RPMI8226 (cell line): ENCODE results near the gene SEC23IP.
A peak's percentile ranks its signal among the peaks of the same experiment; 100 is the strongest.

Experiments
- DNase-seq: peaks from one replicate; pipeline ENCODE4 v3.0.0-alpha.2; 2015

SEC23IP gene

DNA sequence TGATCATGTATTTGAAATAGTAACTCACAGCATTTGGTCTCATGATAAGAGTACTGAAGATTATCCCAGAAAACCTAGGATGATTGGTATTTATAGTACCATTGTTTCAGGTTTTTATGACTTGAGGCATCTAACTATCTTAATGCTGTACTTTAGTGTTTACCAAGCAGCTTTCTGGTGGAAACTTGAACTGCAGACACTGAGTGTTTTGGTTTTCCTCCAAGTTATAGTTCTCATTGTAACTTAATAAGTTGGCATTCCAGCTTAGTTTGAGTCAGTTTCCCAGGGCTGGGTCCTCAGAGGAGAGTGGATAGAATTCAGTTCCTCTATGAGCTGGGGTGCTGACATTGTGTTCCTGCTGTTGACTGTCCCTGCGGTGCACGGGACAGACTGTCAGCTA is 50.4 kb downstream of the SEC23IP start:
- no peak for DNase-seq

DNA sequence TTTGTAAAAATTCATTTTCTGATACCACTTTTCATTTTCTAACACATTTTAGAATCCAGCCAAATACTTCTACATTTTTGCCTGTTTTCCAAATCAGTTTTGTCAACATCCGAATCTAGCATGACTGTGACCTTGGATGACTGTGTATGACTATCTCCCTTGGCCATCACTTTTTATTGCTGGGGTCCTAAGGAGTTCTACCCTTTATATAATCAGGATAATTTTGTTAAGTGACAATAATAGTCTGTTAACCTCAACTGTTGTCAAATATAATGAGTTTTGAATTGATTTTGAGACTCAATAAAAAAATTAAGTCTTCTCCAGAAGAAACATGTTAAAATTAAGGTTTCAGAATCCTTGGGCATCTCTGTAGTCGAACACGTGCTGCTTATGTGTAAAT is 53.3 kb downstream of the SEC23IP start:
- DNase-seq: no peak

DNA sequence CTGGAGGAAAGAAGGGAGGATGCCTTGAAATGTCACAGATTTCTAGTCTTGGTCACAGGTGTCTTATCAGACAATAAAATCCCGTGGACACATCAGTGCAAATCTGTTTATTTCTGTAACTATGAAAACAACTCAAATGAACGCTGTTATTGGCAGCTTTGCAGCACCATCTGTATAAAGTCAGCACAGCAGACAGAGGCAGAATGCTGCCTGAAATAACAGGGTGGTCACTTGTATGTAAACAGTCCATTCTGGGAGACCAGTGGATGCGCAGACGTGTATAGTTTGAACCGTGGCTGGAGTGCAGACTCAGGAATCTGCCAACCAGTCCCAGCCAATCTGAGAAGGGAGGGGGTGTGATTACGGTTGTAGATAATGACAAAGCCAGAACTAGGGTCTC is 54.8 kb downstream of the SEC23IP start:
- no peak for DNase-seq

DNA sequence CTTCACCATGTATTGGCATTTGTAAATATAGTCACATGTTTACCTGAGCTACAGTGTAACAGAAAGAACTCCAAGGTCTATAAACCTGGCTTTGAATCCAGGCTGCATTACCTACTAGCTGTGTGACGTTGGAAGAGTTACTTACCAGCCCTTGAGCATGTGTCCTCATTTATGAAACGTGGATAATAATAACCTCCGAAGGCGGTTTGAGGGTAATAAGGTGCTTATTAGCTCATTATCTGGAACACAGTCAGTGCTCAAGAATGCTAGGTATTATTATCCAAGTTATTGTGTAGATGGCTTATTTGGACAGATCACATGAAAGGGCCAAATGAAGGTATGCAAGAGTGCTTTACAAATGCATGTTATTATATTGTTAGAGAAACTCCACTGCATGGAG is 64.9 kb downstream of the SEC23IP start:
- no peak for DNase-seq

DNA sequence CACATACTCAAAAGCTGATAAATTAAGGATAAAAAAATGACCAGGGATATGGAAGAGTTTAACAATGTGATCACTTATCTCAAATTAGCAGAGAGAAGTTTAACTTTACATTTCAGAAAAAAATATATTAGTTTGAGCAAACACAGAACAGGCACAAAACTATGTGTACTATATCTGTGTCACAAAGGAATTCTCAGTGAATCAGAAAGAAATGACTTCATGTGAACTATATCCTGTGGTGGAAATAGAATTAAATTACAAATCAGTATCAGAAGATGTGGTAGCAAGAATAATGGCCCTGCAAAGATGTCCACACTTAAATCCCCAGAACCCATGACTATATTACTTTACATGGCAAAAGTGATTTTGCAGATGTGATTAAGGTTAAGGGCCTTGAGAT is 70.3 kb downstream of the SEC23IP start:
- no peak for DNase-seq

DNA sequence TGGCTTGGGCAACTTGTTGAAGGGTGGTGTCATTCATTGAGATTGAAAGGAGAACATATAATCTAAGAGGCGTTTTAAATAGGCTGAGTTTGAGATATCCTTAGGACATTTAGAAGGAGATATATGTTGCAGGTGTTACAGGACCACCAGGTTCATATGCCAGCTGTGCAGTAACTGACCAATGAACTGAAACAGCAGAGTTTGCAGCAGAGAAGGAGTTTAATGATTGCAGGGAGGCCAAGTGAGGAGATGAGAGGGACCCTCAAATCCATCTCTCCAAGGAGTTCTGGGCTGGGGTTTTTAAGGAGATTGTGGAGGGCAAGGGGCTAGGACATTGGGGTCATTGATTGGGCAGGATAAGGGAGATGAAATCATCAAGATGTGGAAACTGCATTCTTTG is 74.5 kb downstream of the SEC23IP start:
- DNase-seq: no peak

DNA sequence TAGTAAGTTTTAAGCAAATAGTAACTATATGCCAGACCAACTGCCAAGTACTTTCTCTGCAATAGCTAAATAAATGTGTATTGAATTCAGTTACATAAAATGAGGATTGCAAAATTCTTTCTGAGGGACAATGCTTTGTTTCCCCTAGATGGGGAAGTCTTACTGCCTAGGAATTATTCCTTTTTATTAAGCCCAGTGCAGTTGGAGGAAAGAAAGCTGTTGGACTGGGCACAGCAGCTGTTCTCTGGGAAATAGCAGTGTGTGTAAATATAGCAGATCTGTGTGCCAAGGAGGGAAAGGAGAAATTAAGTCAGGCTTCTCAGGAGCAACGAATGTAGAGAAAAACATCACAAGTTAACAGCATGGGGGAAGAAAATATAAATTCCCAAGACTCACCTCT is 77.1 kb downstream of the SEC23IP start:
- DNase-seq: no peak

DNA sequence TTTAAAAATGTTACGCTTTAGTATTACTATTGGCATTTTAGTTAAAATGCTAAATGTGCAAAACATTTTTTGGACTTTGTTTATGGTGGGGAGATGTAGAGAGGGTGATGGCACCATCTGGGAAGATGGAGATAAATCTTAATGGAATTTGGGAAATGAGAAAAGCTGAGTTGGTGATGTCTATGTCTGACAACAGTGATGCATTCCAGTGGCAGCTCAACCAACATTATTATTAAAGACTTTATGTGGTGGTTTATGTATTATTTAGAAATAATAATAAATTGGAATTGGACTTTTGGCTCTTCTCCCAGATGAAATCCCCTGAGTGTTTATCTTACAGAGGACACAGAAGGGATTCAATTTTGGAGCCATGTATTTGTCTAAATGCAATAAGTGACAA is 77.6 kb downstream of the SEC23IP start:
- no peak for DNase-seq

DNA sequence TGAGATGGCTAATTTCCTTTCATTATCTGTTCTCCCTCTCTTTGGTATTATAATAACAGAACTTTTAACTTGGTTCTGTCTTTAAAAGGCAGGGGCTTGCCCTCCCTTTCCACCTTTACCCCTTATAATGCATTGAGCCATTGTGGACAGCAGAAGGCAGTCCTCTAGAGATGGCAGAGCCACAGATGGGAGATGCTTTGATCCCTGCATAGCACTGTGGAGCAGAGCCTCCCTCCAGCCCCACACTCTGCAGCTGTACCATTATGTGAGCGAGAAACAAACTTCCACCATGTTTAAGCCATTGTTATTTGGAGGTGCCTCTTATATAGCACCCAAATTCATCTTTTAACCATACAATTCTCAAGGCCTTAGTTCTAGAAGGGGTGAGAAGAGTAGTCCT is 78.4 kb downstream of the SEC23IP start:
- DNase-seq: no peak

DNA sequence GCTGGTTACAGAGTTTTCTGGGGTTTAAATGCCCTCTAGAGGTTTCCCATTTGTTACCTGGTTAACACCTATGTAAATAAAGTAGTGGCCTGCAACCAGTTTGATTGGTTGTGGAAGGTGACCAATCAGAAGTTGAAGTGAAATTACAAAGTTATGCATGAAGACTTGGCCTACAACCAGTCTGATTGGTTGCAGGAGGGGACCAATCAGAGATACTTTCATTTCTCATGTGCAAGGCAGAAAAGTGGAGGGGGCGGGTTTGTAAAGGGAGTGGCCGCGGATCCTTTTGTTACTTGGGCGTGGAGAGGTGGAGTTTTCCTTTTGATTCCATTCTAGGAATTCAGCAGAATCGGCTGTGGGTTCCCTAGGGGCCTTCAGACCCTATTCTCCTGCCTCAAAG is 80.8 kb downstream of the SEC23IP start:
- DNase-seq: peak; percentile 39

DNA sequence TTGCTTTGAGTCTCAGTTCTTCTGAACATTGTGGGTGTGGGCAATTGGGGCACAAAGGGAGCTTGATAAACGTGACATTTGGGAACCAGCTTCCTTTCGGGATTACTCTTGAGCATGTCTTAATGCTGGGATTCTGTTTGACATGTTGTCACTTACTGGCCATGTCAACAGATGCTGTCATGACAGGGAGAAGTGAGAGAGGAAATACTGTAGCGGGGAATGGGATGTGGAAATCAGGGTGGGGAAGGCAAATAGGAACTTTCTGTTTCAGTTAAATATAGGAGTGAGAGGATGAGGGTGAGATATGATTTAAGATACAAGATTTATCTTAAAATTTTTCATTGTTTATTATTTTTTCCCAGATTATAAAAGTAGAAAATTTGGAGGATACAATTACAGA is 83.9 kb downstream of the SEC23IP start:
- DNase-seq: no peak

DNA sequence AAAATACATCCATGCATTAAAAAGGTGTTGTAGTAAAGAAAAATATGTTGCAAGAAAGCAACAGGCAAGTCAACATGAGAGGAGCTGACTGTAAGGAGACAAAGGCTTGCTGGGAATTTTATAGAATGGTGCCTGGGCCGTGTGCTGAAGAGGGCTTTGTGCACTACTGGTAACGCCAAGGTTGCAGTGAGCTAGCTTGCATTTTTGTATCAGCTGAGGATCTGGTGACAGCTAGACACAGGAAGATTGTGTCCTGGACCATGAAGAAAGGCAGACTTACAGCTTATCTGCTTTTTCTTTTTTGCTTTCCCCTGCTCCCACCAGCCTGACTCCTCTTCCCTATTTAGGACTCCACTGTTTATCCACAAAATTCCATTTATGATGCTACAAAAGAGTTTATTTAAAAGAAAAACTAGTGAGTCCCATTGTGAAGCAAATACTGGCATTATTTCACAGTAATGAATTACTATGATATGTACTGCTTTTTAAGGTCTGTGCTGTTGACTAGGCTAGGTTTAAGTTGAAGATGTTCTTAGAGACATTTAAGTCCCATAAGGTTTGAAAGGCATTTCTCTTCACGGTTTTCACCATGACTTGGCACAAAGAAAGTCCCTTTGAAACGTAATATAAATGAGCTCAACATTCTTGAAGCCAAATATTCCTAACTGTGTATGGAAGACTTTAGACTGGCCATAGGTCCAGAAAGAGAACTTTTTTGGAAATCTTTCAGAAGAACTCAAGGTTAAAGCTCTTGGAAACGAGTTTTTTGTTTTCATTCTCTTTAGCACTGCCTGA is 88.6 kb downstream of the SEC23IP start:
- DNase-seq: no peak

DNA sequence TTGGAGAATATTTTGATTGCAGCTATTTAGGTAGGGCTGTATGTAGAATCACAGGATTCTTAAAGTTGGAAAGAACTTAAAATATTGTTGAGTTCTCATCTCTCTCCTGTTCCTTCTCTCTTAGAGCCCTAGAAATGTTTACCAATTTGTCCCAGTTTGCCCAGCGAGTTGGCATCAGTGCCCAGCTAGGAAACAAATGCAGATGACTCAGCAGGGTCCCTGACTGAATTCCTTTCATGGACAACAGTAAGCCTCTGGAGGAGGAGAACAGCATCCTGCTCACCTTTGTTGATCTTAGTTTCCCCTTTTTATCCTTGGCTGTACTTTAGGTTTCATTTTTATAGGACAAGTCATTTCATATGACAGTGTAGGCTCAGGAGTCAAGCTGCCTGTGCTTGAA is 89.3 kb downstream of the SEC23IP start:
- DNase-seq: no peak

DNA sequence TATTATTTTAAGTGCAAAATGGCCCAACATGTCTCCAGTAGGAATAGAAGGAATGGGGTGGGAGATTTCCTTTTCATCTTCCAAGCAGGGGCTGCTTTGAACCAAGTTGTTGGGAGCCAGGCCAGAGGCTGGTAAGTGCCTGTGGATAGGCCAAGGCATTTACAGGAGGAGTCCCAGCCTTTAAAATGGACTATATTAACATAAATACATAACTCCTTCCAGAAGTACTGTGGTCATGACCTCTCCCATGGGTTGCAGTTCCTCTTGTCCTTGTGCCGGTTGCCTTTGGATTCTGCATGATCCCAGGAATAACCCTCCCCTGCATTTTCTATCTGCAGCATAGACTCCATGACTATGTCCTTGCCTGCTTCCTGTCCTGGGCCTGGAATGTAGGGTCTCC is 95.8 kb downstream of the SEC23IP start:
- DNase-seq: no peak

DNA sequence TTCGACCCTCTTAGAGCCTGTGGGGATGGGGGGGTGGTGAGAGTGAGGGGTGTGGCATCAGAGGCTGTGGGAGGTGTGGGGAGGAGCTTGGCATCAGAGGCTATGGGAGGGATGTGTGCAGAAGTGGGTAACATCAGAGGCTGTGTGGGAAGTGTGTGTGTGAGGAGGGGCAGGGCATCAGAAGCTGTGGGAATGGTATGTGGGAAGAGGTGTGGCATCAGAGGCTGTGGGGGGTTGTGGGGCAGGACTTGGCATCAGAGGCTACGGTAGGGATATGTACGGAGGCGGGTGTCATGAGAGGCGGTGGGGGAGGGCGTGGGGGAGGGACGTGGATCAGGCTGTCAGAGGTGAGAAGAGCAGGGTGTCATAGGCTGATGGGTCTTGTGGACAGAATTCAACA is 97.4 kb downstream of the SEC23IP start:
- no peak for DNase-seq

DNA sequence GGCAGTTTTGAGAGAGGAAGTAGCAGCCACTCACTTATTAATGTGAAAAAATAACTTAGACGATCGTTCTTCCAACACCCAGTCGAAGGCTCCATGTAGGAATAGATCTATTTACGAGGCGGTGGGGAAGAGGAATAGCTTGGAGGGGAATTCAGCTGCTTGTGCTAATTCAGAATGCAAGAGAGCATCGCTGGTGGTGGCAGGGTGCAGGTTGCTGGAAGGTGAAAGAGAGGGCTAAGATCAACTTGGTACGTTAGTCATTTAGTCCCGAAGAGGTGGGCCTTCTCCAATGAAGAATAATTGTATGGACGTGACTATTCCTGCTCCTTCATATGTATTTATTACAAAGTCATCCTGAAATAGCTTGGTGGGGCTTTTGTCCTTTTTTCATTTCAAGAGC is 98.5 kb downstream of the SEC23IP start:
- DNase-seq: no peak

DNA sequence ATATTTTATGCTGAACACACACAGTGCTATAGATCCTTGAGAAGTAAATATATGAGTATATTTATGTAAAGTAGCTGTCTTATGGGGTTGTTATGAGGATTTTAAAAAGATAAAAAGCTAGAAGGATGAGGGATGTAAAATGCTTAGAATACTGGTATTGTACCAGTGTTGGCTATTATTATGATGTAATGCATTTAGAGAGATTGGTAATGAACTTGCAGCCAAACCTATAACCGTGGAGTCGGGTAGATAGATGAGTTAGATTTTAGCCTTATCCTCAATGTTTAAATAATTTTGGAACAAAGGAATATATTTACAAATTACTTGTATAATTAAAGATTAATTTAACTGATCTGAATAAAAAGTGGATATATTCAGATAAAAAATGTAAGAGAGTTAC is 99.3 kb downstream of the SEC23IP start:
- no peak for DNase-seq
